ENCODE measurements around the gene TBC1D5. TPM values are rescaled to one million over a fixed set of nuclear protein-coding genes. Genes with fewer than 3 reads are reported as not detected.

The TBC1D5 gene
- total and polyA plus RNA-seq, 2 of the 4 experiments (the other 2 are of a cell fraction) = 16.4 to 57.0 TPM

- Histone ChIP-seq H2AK9ac (replicated peaks; ENCODE audit: low read depth, low read length, poor library complexity) (no peak overlapping the region), H2AK5ac (ENCODE audit: low read depth, low read length) (no peak overlapping the region), H2BK120ac (ENCODE audit: low read depth, low read length) (no peak overlapping the region), H3K4ac (ENCODE audit: low read depth, low read length) (no peak overlapping the region), H3K4me1 (ENCODE audit: control insufficient read depth, insufficient read depth, low read length) (peaks cover 1% of the 10 kb centered on the region; the same call in 1 of the 2 replicates), H3K14ac (replicated peaks; ENCODE audit: low read depth, low read length) (no peak overlapping the region), H4K20me1 (ENCODE audit: insufficient read depth, low read length) (no peaks in the 10 kb centered on the region), H3K27ac (ENCODE audit: insufficient read depth, low read length) (no peak overlapping the region), H2BK15ac (ENCODE audit: low read depth, low read length) (no peak overlapping the region), H2AFZ (replicated peaks; ENCODE audit: low read length, poor library complexity) (no peak overlapping the region), H3K9ac (ENCODE audit: low read depth, low read length) (no peak overlapping the region), H3K23ac (ENCODE audit: low read depth, low read length) (no peak overlapping the region), H3K18ac (ENCODE audit: low read depth, low read length) (no peak overlapping the region), H3K56ac (ENCODE audit: extremely low read depth, insufficient read depth, low read length) (no peak overlapping the region), H4K5ac (ENCODE audit: low read depth, low read length) (no peak overlapping the region), H3K79me1 (ENCODE audit: low read depth in 1 of 2, low read length in 2 of 2) (0 out of 4 replicates have a peak, but pooled peaks cover 0 to 2% of the 10 kb centered on the region in 2 experiments), H3K36me3 (ENCODE audit: control insufficient read depth, insufficient read depth, low read length) (no peaks in the 10 kb centered on the region), H3K4me3 (ENCODE audit: insufficient read depth, low read depth, low read length) (no peak overlapping the region), H3K9me1 (ENCODE audit: insufficient read depth, low read length) (no peaks in the 10 kb centered on the region), H3K27me3 (ENCODE audit: control insufficient read depth, insufficient read depth, low read length) (no peaks in the 10 kb centered on the region), H4K8ac (ENCODE audit: low read depth in 2 of 2, low read length in 2 of 2) (no peak overlapping the region), H4K91ac (ENCODE audit: insufficient read depth, low read depth, low read length) (no peak overlapping the region), H2BK5ac (ENCODE audit: low read depth, low read length, poor library complexity, severe bottlenecking) (no peak overlapping the region), H2BK20ac (ENCODE audit: low read depth, low read length) (no peak overlapping the region), H3K9me3 (ENCODE audit: control insufficient read depth, insufficient read depth, low read length) (no peaks in the 10 kb centered on the region), H3K4me2 (ENCODE audit: low read depth, low read length) (no peak overlapping the region)
- WGBS, 2 experiments (ENCODE audit: extremely low coverage in 2 of 2, insufficient read length in 1 of 2) = no CpG with 5 or more reads among the region's 10 CpGs
- ChIA-PET CTCF (interaction anchor here (0.7 kb wide), 1 partner anchor 121 kb away, joined by 7 read pairs; no protein-coding TSS in a partner anchor), POLR2A (ENCODE audit: unreplicated experiment) (no interaction called here)
- in situ Hi-C loops (cut with MboI; ENCODE audit: low sequenced_read_pairs) = no loop called here
- ATAC-seq (ENCODE audit: low read depth) (no peak), DNase-seq (no peak)
- TF ChIP-seq, protein P1, sequence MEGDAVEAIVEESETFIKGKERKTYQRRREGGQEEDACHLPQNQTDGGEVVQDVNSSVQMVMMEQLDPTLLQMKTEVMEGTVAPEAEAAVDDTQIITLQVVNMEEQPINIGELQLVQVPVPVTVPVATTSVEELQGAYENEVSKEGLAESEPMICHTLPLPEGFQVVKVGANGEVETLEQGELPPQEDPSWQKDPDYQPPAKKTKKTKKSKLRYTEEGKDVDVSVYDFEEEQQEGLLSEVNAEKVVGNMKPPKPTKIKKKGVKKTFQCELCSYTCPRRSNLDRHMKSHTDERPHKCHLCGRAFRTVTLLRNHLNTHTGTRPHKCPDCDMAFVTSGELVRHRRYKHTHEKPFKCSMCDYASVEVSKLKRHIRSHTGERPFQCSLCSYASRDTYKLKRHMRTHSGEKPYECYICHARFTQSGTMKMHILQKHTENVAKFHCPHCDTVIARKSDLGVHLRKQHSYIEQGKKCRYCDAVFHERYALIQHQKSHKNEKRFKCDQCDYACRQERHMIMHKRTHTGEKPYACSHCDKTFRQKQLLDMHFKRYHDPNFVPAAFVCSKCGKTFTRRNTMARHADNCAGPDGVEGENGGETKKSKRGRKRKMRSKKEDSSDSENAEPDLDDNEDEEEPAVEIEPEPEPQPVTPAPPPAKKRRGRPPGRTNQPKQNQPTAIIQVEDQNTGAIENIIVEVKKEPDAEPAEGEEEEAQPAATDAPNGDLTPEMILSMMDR (conservative IDR thresholded peaks at IDR 0.05; ENCODE audit: low read depth, low read length) = no peak
- TF ChIP-seq MAFK (IDR thresholded peaks at IDR 0.05; ENCODE audit: low read depth, low read length) (no peak), SMC3 (IDR thresholded peaks at IDR 0.05; ENCODE audit: low read depth, low read length) (no peak), RAD21 (IDR thresholded peaks at IDR 0.05; ENCODE audit: low read length) (no peak), CHD1 (IDR thresholded peaks at IDR 0.05; ENCODE audit: low read depth, low read length) (no peak)
- TF ChIP-seq, protein P2, sequence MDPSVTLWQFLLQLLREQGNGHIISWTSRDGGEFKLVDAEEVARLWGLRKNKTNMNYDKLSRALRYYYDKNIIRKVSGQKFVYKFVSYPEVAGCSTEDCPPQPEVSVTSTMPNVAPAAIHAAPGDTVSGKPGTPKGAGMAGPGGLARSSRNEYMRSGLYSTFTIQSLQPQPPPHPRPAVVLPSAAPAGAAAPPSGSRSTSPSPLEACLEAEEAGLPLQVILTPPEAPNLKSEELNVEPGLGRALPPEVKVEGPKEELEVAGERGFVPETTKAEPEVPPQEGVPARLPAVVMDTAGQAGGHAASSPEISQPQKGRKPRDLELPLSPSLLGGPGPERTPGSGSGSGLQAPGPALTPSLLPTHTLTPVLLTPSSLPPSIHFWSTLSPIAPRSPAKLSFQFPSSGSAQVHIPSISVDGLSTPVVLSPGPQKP (IDR thresholded peaks at IDR 0.05; ENCODE audit: borderline replicate concordance, low read depth, low read length) = no peak
- dilution Hi-C loops (cut with HindIII; ENCODE audit: low sequenced_read_pairs, unreplicated experiment) = no loop called here
- BruUV-seq (replicated peaks) = no TSS peak
- intact Hi-C loops (cut with micrococcal nuclease) = loop anchor here (2.0 to 5.0 kb wide), 2 partner anchors 18 to 296 kb away; no protein-coding TSS in a partner anchor
These were observed 195.8 kb downstream of the TBC1D5 start for GRCh38 chr3:17546500-17547255.

All from IMR-90 (cell line).